HG03565 (cell line): Measurements from ENCODE around the gene THSD7A.

Experiments used
- ATAC-seq: cut with Tn5 transposase; IDR thresholded peaks from one replicate; pipeline ENCODE4 v1.9.1; 2021; ENCODE audit warnings: mild to moderate bottlenecking, moderate library complexity; ENCODE audit not compliant: unreplicated experiment

Gene THSD7A

GRCh38 chr7:11343818-11344413, 488.1 kb downstream of the THSD7A start:
- no peak for ATAC-seq

DNA sequence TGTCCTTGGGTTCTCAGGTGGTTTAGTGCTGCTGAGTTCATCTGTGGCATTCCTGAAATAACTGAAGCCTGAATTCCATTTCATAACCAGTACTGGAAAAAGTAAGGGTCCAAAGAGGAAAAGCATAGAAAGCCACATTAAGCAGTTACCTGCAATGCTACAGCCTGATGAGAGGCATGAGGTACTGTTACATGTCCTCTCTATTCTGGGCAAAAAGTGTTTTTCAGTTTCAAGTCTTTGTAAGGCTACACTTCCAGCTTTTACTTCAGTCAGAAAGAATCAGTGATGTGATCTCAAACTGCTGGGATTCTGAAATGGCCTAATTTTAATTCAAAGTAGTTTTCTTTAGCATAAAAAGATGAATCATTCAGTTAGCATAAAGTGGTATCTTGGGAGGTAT, 488.9 kb downstream of the THSD7A start:
- ATAC-seq, result no peak

GRCh38 chr7:11341285-11341944, 490.6 kb downstream of the THSD7A start:
- ATAC-seq, result no peak

GRCh38 chr7:11336432-11336831, 495.6 kb downstream of the THSD7A start:
- ATAC-seq, result no peak

DNA sequence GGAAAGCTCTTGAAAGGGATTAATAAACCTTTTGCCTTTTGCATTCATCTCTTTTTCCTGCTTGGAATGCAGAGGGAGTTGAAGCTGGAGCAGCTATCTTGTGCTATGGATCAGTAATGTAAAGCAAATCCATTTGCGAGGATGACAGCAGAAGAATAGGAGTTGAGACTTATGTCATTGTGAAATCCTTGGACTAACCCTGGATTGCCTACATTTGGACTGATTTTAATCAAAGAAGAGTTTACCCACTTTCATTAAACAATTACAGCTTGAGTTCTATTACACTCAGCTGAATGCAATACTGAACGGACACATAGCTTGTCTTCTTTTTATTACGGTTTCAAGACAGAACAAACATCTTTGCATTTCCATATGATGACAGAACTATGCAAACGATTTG, 496.1 kb downstream of the THSD7A start:
- ATAC-seq, result no peak

- peak; percentile 30 for ATAC-seq
Measured at GRCh38 chr7:11332865-11333228, 499.2 kb downstream of the THSD7A start.

- peak; percentile 95 for ATAC-seq
Measured at GRCh38 chr7:11332186-11332864, 499.7 kb downstream of the THSD7A start.

DNA sequence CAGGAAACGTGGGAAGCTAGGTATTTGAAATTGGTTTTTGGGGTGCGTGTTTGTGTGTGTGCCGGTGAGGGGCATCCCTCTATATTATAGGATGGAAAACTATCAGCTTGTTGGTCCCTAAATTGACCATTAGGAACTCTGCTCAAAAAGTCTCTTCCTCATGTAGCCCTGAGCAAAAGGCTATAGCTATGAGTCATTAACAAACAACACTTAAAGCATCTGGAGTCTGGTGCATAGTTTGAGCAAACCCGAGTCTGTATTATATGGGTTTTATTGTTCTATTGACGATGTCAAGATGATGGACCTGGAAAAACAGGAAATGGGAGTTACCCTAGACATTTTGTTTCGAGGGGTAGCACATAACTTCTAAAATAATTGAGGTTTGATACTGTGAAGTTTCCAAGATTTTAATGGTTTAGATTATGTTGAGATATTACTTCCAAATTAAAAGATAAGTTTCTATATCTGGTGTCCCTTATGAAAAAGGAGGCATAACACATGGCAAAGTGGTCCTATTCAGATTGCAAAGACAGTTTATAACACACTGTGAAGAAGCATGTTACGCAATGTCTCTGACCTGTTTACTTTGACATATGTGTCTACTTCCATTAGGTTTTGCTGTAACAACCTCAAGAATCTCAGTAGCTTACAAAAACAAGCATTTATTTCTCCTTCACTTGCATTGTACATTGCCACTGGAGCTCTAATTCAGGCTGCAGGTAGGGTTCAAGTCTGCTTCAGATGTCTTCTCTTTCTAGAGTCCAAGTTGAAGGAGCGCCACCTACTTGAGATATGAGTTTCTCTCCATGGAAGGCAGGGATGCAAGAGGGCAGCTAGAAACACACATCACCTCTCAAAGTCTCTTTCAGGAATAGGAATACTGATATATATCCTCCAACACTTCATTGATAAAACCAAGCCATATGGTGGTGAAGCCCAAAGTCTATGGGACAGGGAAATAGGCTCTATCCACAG, 500.6 kb downstream of the THSD7A start:
- ATAC-seq, result no peak

- ATAC-seq, result no peak
Measured at GRCh38 chr7:11330717-11331116, 501.3 kb downstream of the THSD7A start.

- no peak for ATAC-seq
Measured at GRCh38 chr7:11330208-11330607, 501.8 kb downstream of the THSD7A start.

DNA sequence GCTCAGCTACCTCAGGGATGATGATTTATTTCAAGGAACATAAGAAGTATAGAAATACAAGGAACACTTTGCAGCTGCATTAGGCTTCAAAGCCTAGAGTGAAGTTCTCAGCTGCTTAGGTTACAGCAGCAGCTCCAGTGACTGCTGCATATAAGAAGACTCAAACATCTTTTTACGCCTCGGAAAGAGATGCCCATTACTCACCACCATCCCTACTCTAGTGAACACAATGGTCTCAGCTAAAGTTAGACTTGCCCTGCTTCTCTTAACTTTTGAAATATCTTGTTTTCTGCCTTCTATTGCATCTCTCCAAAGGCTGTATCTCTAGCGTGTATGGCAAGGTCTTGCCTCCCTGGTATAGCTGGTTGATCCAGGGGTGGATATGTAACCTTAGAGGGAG, 502.4 kb downstream of the THSD7A start:
- ATAC-seq, result no peak

- no peak for ATAC-seq
Measured at GRCh38 chr7:11328309-11328708, 503.7 kb downstream of the THSD7A start.

- ATAC-seq, result no peak
Measured at GRCh38 chr7:11327633-11328032, 504.4 kb downstream of the THSD7A start.
